HG02571 (cell line): Measurements from ENCODE around the gene ANTXR2.

Experiments
- ATAC-seq: cut with Tn5 transposase; IDR thresholded peaks from one replicate; pipeline ENCODE4 v1.9.1; 2021; ENCODE audit warnings: mild to moderate bottlenecking, moderate library complexity; ENCODE audit not compliant: unreplicated experiment

ANTXR2 gene

DNA sequence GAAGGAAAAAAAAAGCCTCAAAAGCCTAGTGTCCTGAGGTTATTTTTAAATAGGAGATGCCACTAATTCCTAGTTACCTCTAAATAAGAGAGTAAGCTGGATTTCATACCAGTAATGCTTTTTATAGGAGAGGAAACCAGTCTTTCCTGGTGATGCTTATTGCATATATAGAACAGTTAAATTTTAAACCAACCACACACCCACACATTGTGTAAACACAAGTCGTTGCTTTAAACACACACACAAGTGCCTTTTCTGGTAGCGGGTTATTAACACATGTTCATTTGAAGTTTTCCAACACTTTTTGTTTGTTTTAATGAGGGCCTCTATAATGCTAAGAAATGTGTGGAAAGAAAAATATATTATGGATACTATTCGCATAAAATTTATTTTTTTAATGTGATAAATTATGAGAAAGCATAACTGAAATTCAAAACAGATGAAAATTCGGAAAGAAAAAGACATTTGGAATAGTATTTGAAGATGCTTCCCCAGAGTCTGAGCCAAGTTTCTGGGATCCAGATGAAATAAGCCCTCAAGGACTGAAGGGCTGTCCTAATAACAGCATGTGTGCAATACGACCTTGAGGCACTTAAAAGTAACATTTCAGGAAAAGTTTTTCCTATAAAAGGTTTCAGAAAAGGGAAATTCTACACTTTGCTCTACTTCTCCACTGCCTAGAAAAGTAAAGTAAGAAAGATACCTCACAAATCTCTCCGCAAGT, 2.0 kb downstream of the ANTXR2 start:
- no peak for ATAC-seq

DNA sequence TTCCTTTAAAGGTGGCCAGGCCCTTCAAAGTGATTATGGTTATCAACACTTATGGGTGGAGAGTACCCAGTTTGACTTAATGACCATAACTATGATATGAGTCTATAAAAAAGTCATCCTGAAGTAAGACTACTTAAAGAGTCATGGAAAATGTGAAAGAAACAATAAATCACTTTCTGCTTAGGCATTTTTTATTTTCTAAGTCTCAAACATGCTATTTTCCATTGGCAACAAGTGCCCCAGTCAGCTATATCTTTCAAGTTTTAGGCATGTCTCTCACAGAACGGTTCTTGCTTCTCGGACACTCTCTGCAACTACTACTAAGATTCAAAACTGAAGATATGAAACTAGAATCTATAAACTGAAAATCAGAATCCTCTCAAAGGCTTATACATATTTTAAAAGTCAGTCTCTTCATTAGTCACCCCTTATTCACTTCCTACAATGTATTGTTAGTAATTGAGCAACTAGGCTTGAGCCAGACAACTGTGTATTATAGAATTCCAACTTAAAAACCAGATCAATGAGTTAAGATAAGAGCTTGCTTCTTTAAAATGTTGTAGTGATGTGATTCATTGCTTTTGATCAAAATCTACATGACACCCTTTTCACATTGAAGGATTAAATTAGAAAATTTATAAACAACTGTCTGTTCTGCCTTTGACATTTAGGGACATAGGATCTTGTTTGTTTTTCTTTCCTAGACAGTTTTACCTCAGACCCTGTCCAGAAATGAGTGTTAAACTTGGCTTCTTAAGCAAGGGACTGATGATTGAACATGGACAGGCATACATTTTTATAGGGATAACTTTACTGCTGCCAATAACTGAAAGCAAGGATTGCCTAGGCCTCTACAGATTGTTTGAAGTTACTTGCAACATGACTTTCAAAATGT, 2.9 kb downstream of the ANTXR2 start:
- ATAC-seq, result peak; percentile 20

DNA sequence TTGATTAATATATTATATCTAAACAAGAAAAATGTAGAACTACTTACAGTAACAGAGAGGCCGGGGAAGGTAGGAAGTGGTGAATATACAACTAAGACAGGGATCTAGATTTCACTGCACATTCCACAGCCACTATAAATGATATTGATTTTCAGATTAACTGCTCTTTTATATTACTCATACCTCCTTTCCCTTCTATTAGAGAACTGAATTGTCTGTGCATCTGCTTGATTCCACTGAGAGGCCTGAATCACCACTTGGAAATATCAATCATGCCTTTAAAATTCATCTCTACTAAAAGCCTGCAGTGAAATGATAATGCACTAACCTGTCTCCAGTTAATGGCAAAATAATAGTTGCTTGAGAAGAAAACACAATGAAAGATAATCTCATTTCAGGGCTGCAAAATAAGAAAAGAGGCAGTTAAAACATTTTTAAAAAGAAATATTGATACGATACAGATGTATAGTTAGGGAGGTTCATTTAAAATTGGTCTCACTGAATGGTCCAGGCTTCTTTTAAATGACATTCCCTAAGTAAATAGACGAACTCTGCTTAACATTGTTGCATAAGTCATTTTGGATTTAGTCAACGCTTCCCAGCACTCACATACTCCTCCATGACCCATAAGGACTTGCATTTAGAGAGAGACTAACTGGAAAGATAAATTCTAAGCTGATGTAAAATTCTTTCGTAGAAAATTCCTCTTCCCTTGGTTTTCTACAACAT, 3.8 kb downstream of the ANTXR2 start:
- ATAC-seq, result no peak

- no peak for ATAC-seq
Observed at GRCh38 chr4:80065601-80066000, 7.4 kb downstream of the ANTXR2 start.

- ATAC-seq, result no peak
Observed at GRCh38 chr4:80062527-80062926, 10.5 kb downstream of the ANTXR2 start.

DNA sequence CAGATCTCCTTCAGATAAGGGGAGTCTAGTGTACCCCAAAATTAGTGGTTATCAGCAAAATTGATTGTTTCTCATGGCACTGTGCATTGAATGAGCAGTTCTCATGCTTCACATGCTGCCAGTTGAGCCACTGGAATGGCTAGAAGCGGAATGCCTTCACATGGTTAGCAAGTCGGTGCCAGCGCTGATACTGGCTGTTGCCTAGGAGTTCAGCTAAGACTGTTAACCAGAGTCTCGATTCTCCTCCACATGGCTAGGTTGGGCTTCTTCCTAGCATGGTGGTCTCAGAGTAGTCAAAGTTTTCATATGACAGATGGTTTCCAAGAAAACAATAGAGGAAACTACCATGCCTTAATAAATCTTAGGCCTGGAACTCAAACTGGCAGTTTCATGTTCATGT, 12.2 kb downstream of the ANTXR2 start:
- ATAC-seq, result no peak

DNA sequence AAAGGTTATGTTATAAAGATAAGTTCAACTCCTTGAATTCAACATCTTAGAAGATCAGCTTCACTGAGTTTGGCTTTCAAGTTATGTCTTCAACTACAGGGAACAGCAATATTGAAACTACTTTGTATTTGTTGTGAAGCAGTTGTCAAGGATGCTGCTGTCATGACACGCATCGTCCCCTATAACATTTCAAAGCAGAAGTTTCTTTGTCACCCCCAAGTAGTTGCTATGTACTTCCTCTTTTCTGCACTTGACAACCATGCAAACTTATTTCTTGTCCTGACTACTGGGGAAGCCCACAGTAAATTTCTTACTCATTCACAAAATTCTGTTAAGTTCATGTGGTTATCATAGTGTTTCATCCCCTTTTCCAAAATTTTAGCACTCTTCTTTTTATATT, 14.3 kb downstream of the ANTXR2 start:
- peak; percentile 100 for ATAC-seq

GRCh38 chr4:80054375-80054774, 18.7 kb downstream of the ANTXR2 start:
- ATAC-seq, result no peak

- no peak for ATAC-seq
Observed at GRCh38 chr4:80053140-80053910, 19.7 kb downstream of the ANTXR2 start.

- no peak for ATAC-seq
Observed at GRCh38 chr4:80049813-80050534, 23.1 kb downstream of the ANTXR2 start.

DNA sequence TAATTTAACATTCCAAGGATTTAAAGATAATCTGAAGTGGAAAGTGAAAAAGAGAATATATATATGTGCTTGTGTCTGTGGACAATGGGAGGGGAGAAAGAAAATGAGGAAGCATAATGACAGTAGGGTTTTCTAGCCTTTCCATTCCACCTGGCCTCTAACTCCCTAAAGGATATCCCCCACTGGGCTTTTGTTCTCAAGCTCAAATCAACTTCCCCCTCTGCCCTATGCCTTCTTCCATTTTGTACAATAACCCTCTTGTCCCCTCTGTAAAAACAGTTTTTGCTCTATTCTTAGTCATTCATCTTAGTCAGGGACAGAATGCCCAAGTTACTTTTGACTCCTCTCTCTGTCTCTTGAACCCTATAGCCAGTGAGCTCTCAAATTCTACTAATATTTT, 23.6 kb downstream of the ANTXR2 start:
- no peak for ATAC-seq

DNA sequence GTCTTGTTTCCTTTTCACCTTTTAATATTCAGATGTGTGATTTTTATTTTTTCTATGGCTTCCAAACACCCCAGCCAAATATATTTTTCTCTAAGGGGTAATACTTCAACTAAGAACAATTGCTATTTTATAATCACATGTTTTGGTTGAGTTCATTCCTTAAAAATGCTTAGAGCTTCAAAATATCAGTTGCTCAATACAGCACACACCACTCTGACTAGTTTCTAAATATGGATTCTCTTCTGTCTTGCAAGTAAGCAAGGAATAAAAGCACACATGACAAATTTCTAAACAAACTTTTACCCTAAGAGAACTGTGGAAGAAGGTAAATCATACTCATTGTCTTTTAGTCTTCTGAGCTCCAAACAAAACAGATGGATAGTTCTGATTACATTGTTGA, 27.2 kb downstream of the ANTXR2 start:
- ATAC-seq, result no peak

DNA sequence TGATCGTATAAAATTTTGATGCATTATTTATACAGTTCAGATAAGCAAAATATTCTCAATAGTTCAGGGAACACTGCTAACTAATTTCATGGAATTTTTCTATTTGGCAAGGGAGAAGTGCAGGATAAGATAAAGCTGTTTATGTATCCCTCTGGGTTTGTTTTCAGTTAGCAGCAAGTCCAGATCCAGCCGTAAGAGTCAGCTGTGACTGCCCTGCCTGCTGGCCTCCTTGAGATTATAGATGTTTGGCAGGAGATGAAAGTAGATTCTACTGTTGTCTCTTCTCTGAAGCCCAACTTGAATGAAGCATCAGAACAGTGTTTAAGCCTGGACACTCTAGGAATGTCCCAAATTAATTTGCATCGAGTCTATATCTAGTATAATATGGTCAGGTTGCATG, 29.5 kb downstream of the ANTXR2 start:
- ATAC-seq, result no peak

GRCh38 chr4:80042821-80043220, 30.2 kb downstream of the ANTXR2 start:
- ATAC-seq, result no peak

DNA sequence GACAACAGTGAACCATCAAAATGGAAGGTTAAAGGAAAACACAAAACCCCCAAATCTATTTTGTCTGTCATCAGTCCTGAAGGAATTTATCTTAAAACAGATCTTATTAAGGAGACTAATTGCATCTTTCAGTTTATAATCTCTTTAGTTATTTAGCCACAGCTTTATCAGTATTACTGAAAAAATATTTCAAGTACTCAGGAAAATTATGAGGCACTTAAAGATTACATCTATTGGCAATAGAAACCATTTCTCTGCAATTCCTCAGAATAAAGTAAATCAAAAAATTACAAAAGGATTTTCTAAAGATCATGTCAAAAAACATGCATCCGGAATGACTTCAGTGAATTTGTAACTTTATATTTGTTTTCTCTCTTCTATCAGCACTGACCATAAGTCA, 35.2 kb downstream of the ANTXR2 start:
- ATAC-seq, result no peak

GRCh38 chr4:80036949-80037685, 35.9 kb downstream of the ANTXR2 start:
- no peak for ATAC-seq

- ATAC-seq, result no peak
Observed at GRCh38 chr4:80036306-80036705, 36.7 kb downstream of the ANTXR2 start.

DNA sequence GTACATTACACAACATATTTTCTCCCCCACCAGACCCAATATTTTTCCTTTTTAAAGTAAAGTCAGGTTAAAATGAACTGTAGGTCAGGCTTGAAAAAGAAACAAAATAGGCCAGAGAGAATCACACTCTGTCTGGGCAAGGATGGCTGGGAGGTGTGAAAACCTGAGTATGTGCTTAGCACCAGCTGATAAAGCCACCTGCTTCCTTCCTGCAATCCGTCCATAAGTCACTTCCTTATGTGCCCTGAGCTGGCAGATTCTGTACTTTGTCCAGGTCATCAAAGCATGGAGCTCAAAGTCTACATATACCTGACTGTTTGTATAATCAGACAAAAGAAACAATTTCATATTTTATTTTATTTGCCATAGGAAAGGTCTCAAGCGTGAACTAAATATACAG, 37.7 kb downstream of the ANTXR2 start:
- no peak for ATAC-seq

- no peak for ATAC-seq
Observed at GRCh38 chr4:80033581-80033980, 39.4 kb downstream of the ANTXR2 start.
